Peyer's patch (tissue), 4 donors: ENCODE measurements around the gene ANO8. TPM values are rescaled to one million over a fixed set of nuclear protein-coding genes. Genes with fewer than 3 reads are reported as not detected.

Source experiments
- total RNA-seq, 4 donors: library from RNA; depleted of rRNA; stranded (reverse); fragments of >200 nt; gene quantifications; one replicate each; pipeline ENCODE4 v1.1.0, GENCODE V29; 2016

Gene ANO8
- total RNA-seq, 4 donors from 2014 or later = 10.3 to 18.9 (median 16.0) TPM

Other genes with a start within 250 kb of the ANO8 start
- 10 to 100 TPM in 3 of 4 donors, 1 to 10 TPM in 1; 7.7 to 13.6 (median 11.2) TPM for gene USE1, start 119.5 kb downstream of the ANO8 start, total RNA-seq
- gene OCEL1, start 108.6 kb downstream of the ANO8 start, total RNA-seq = 10 to 100 TPM in 3 of 4 donors, 1 to 10 TPM in 1; 8.3 to 38.5 (median 30.8) TPM
- gene NR2F6, start 88.9 kb downstream of the ANO8 start, total RNA-seq = 100 to 1,000 TPM in 3 of 4 donors, 10 to 100 TPM in 1; 42.1 to 217 (median 142) TPM
- 10 to 100 TPM in 1 of 4 donors, 1 to 10 TPM in 3; 1.6 to 11.6 (median 2.5) TPM for gene USHBP1, start 70.1 kb downstream of the ANO8 start, total RNA-seq
- 100 to 1,000 TPM in 1 of 4 donors, 10 to 100 TPM in 3; 51.8 to 174 (median 59.2) TPM for gene BABAM1, start 67.4 kb downstream of the ANO8 start, total RNA-seq
- 1 to 10 TPM in 1 of 4 donors, under 1 TPM in 2, not detected in 1; 0.18 to 1.3 (median 0.95) TPM for gene ANKLE1, start 53.0 kb downstream of the ANO8 start, total RNA-seq
- gene ABHD8, start 31.4 kb downstream of the ANO8 start, total RNA-seq = 10 to 100 TPM in 1 of 4 donors, 1 to 10 TPM in 3; 2.1 to 14.1 (median 5.6) TPM
- gene MRPL34, start 29.0 kb downstream of the ANO8 start, total RNA-seq = 100 to 1,000 TPM in 3 of 4 donors, 10 to 100 TPM in 1; 76.7 to 202 (median 196) TPM
- gene DDA1, start 25.3 kb downstream of the ANO8 start, total RNA-seq = 10 to 100 TPM; 15.2 to 37.2 (median 23.9) TPM
- 10 to 100 TPM; 40.5 to 74.4 (median 57.7) TPM for gene GTPBP3, start 2.7 kb upstream of the ANO8 start, total RNA-seq
- 10 to 100 TPM; 10.5 to 62.7 (median 18.7) TPM for gene PLVAP, start 42.5 kb upstream of the ANO8 start, total RNA-seq
- not detected for gene CCDC194, start 59.3 kb upstream of the ANO8 start, total RNA-seq
- 100 to 1,000 TPM in 1 of 4 donors, 10 to 100 TPM in 2, 1 to 10 TPM in 1; 9.6 to 101 (median 23.9) TPM for gene BST2, start 70.8 kb upstream of the ANO8 start, total RNA-seq
- 10 to 100 TPM; 52.2 to 68.0 (median 64.1) TPM for gene MVB12A, start 85.2 kb upstream of the ANO8 start, total RNA-seq
- gene TMEM221, start 113.8 kb upstream of the ANO8 start, total RNA-seq = not detected
- gene NXNL1, start 126.1 kb upstream of the ANO8 start, total RNA-seq = not detected
- 10 to 100 TPM in 2 of 4 donors, 1 to 10 TPM in 1, under 1 TPM in 1; 0.70 to 13.2 (median 8.3) TPM for gene SLC27A1, start 135.7 kb upstream of the ANO8 start, total RNA-seq
- 100 to 1,000 TPM in 2 of 4 donors, 10 to 100 TPM in 2; 79.2 to 117 (median 104) TPM for gene PGLS, start 176.8 kb upstream of the ANO8 start, total RNA-seq
- gene COLGALT1, start 220.8 kb upstream of the ANO8 start, total RNA-seq = 10 to 100 TPM; 24.7 to 79.2 (median 48.9) TPM